C1 segment of cervical spinal cord (tissue), 14 donors: ENCODE data around the gene BTAF1.

Source experiments
- DNase-seq, 14 donors: peaks; one replicate each; lab custom pipeline; 2025; lab: John Stamatoyannopoulos, UW

Gene BTAF1

GRCh38 chr10:92047215-92047614, 123.6 kb downstream of the BTAF1 start:
- no peak for DNase-seq

- peak in 2 of 14 donors; percentile 4 to 90 for DNase-seq
Observed at GRCh38 chr10:92052088-92052487, 128.5 kb downstream of the BTAF1 start.

GRCh38 chr10:92052741-92053140, 129.2 kb downstream of the BTAF1 start:
- no peak for DNase-seq

GRCh38 chr10:92054807-92055206, 131.2 kb downstream of the BTAF1 start:
- no peak for DNase-seq

GRCh38 chr10:92062273-92062672, 138.7 kb downstream of the BTAF1 start:
- DNase-seq, result no peak

GRCh38 chr10:92064506-92064905, 140.9 kb downstream of the BTAF1 start:
- no peak for DNase-seq

- DNase-seq, result no peak
Observed at GRCh38 chr10:92066386-92066785, 142.8 kb downstream of the BTAF1 start.

- DNase-seq, result no peak
Observed at GRCh38 chr10:92068900-92069299, 145.3 kb downstream of the BTAF1 start.

GRCh38 chr10:92074126-92074887, 150.7 kb downstream of the BTAF1 start:
- DNase-seq, result no peak

- no peak for DNase-seq
Observed at GRCh38 chr10:92075829-92076228, 152.3 kb downstream of the BTAF1 start.

GRCh38 chr10:92076722-92077121, 153.2 kb downstream of the BTAF1 start:
- no peak for DNase-seq

GRCh38 chr10:92079003-92079402, 155.4 kb downstream of the BTAF1 start:
- DNase-seq, result no peak
